NCI-H345 (cell line): ENCODE data around the gene ZNF787.
A peak's percentile ranks its signal among the peaks of the same experiment; 100 is the strongest.
"Not testable (repeated sequence)": the region's sequence is repeated elsewhere in the genome, so short reads cannot be mapped to it uniquely, and the experiment has no call there.

Experiments
- DNase-seq: peaks from one replicate; lab custom pipeline; 2025; lab: John Stamatoyannopoulos, UW

ZNF787 gene

DNA sequence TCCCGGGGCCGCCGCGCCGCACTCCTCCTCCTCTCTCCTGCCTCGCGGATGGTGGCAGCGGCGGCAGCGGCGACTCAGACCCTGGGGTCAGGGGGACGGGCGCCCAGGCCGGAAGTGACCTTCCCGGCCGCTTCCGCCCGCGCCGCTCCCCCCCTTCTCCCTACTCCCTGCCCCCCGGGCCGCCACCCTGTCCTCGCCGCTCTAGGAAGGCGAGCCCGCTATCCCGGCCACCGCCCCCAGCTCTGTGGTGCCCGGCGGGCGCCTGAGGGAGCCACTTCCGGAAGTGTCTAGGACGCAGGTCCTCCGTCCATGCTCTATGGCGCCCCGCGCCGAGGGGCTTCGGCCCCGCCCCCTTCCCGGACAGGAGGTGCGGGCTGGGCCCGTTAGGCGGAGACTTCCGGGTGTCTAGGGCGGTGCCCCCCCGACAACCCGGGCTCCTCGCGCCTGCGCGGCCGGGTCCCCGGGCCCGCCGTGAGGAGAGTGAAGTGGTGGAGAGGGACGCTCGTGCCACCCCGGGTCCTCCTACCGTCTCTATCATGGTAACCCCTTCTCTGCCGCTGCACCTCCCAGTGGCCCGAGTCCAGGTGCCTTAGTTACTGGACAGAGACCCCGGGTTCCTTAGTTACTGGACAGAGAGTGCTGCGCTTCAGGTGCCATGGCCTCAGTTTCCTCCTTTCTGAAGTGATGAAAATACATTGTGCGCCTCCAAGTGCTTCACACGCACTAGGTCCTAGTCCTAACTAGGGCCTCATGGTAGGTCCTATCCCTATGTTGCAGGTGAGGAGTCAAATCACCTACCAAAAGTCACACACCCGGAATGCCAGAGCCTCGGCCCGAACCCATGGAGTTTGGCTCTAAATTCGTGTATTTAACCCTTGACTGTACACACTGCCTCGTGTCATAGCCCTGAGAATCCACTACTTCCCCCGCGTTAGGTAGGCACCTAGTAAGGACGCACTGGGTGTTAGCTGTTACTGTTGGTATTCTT lies at the start of gene ZNF787:
TSS of gene ZNF787 (minus strand) at position 116 of the 988 bp plus-strand sequence. CDS start 18,078 bp downstream, outside the sequence.
- DNase-seq = peak; percentile 95

DNA sequence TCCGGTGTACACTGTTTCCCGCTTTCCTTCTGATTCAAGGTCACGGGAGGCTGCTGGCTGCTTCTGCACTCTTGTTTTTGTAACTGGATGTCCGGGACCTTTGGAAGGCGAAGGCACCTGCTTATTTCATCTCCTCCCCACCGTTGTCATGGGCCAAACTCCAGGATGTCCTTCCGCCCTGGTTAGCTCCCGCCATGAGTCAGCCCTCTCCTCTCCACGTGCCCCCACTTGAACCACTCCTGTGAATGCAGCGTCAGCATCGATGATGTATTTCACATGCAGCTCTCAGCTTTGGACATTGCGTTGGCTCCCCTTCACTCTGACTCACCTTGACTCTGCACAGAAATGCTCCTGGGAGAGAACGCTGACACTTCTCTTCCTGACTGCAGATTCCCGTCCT lies 49.2 kb upstream of the ZNF787 start:
- peak; percentile 13 for DNase-seq

DNA sequence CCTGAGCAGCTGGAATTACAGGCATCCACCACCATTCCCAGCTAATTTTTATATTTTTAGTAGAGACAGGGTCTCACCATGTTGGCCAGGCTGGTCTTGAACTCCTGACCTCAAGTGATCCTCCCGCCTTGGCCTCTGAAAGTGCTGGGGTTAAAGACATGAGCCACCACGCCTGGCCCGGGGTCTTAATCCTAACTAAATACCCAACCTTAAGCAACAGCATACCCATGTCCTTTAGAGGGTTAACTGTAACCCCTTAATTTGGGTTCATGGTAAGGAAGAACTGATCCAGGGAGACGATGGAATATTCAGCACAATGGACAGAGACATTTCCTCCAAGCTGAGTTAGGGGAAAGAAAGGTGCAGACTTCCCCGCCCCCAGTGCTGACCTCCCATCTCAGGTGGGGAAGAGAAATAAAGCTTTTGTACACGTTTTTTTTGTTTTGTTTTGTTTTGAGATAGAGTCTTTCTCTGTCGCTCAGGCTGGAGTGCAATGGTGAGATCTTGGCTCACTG lies 46.0 kb upstream of the ZNF787 start:
- DNase-seq = no peak

DNA sequence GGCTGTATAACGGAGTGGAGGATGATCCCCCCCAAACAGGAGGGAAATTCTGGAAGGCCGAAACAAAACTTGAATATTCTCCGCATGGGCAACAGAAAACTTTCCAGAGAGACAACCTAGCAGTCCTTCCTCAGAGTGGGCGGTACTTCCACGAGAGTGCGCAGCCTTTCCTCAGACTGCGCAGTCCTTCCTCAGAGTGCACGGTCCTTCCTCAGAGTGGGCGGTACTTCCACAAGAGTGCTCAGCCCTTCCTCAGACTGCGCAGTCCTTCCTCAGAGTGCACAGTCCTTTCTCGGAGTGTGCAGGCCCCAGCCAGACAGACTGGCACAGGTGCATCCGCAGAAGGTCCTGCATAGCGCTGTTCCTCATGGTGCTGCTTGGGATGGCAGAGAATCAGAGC lies 42.0 kb upstream of the ZNF787 start:
- no peak for DNase-seq

DNA sequence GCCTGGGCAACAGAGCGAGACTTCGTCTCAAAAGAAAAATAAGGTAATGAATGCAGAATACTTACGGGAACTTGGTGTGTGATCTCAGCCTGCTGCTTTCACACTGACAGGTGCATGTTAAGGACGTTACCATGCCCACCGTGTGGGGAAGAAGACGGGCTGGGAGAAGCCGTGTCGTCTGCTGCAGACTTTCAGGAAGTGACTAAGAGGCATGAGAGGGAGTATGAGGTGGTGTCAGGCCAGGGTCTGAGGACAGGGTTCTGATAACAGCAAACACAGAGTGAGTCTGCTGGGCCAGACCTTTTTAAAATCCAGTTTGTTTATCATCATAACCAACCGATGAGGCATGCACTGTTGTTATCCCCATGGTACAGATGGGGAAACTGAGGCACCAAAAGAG lies 41.2 kb upstream of the ZNF787 start:
- DNase-seq = no peak

DNA sequence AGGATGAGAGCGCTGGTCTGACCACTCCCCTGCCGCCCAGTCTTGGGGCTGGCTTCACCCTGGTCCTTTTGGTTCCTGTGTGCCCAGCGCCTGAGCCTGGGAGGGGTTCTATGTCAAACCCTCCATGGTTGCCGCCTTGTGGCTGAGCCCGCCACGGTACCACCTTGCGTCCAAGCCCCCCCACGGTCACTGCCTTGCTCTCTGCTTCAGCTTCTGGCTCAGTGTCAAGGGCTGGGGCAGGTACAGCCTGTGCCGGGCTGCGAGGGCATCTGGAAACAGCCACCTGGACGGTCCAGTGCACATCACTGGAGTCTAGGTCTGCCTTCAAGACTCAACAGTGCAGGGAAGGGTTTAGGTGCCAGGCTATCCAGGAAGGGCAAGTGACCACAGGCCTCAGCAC lies 40.4 kb upstream of the ZNF787 start:
- no peak for DNase-seq

DNA sequence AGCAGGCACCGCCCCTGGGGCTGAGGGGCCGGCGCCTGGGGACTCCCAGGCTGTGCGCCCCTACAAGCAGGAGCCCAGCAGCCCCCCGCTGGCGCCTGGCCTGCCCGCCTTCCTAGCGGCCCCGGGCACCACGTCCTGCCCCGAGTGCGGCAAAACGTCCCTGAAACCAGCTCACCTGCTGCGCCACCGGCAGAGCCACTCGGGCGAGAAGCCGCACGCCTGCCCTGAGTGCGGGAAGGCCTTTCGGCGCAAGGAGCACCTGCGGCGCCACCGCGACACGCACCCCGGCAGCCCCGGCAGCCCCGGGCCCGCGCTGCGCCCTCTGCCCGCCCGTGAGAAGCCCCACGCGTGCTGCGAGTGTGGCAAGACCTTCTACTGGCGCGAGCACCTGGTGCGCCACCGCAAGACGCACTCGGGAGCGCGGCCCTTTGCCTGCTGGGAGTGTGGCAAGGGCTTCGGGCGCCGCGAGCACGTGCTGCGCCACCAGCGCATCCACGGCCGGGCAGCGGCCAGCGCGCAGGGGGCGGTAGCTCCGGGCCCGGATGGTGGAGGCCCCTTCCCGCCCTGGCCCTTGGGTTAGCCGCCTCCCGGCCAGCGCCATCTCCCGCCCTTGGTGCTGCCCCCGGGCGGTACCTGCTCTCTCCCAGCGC lies 38.7 kb upstream of the ZNF787 start:
- DNase-seq = no peak

DNA sequence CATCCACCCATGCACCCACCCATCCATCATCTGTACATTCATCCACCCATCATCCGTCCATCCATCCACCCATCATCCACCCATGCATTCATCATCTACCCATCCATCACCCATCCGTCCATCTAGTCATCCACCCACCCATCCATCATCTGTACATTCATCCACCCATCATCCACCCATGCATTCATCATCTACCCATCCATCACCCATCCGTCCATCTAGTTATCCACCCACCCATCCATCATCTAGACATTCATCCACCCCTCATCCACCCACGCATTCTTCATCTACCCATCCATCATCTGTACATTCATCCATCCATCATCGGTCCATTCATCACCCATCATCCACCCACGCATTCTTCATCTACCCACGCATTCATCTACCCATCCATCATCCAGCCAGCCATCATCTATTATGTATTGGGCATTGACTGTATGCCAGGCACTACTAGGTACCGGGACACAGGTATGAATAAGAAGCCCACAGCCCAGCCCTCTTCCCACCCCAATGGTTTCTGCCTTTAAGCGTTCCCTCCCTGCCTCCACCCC lies 38.0 kb upstream of the ZNF787 start:
- DNase-seq = no peak

DNA sequence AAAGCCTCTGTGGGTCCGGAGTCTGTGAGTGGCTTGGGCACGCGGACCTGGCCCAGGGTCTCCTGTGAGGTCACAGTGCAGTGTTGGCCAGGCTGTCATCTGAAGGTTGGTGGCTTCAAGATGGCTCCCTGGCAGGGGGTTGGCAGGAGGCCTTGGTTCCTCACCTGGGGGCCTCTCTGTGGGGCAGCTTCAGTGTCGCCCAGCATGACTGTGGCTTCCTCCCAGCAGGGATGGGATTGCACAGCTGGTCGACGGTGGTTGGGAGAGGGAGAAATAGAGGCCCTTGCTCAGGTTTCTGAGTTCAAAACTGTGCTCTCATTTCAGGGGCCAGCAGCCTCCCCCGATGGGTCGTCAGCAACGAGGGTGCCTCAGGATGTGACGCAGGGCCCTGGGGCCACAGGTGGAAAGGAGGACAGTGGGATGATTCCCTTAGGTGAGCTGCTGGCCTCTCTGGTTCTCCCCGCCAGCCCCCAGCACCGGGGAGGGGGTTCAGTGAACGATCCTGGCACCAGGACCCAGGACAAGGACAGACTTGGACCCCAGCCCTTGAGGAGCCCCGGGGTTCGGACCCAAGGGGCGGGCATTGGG lies 37.2 kb upstream of the ZNF787 start:
- DNase-seq = no peak

DNA sequence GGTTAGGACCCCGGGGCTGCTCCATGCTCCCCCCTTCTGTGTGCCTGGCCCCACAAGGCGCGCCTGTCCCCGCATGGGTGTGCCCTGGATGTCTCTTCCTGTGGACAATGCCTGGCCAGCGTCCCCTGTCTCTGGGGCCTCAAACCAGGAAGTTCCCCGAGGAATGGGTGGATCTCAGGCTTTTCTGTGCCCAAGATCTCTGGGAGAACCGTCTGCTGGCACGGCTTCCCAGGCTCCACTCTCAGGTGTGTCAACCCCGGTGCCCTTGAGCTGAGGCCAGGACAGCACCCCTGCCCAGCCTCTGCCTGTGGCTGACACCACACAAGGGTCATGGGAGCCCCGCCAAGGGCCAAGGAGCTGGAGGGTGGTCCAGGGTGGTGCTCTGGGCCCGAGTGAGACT lies 35.7 kb upstream of the ZNF787 start:
- no peak for DNase-seq

DNA sequence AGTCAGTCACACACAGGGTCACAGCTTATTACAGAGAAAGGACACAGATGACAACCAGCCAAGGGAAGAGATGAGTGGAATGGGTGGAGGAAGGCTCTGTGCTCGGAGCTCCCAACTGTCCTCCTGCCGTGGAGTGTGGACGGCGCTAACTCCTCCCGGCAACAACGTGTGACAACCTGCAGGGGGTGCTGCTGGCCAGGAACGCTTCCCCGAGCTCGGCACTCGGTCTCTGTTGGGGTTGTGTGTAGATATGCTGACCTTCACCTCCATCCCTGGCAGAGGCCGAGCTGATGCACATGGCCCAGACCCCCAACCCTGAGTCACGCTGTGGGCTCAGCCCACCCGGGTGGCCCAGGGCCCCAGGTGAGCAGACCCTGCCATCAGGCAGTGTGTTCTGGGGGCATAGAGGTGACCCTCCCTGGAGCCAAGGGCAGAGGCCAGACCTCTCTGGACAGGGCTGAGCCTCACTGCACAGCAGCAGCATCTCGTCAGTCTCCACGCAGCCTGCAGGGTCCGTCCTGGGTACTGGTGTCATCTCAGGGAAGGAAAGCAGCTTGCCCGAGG lies 34.1 kb upstream of the ZNF787 start:
- DNase-seq = no peak

DNA sequence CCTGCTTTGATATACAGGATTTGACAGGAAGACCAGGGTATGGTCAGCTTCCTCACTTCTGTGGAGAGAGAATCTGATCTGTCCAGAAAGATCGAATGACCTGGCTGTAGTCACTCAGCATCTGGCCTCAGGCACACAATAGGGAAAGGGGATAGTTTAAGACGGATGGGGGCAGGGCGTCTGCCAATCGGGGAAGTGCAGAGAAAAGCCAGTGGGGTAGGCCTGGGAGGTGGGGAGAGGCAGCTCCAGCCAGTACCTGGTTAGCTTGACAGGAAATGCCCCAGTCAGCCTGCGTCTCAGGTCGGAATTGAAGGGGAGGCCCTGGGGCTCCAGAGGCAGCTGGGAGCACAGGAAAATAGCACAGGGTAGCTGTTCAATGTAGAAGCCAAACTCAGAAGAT lies 32.4 kb upstream of the ZNF787 start:
- no peak for DNase-seq

DNA sequence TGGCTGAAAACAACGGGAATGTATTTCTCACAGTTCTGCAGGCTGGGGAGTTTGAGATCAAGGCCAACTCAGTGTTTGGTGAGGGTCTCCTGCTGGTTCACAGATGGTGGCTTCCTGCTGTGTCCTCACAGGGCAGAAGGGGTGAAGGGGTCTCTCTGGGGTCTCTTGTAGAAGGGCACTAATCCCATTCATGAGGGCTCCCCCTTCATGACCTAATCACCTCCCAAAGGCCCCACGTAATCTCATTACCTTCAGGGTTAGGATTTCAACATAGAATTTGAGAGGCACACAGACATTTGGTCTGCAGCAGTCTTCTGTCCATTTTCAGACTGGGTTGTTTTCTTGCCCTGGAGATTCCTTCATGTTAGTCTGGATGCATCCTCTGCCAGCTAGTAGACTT lies 31.5 kb upstream of the ZNF787 start:
- no peak for DNase-seq

DNA sequence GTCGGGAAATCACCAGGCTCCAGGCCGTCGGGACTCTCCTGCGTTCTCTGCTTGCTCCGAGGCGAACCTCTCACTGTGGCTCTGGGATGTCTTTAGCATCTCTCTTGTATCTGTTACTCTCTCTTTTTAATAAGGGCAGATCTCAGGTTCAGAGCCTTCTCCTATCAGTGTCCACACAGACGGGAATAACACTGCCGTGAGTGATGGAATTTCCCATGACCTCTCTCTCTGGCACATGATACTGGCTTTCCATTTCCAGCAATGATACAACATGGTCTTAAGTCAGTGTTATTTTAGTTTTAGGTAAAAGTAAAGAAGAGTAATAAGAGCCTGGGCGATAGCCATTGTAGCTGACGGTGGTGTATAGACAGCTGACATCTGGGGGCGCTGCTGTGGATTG lies 29.3 kb upstream of the ZNF787 start:
- no peak for DNase-seq

DNA sequence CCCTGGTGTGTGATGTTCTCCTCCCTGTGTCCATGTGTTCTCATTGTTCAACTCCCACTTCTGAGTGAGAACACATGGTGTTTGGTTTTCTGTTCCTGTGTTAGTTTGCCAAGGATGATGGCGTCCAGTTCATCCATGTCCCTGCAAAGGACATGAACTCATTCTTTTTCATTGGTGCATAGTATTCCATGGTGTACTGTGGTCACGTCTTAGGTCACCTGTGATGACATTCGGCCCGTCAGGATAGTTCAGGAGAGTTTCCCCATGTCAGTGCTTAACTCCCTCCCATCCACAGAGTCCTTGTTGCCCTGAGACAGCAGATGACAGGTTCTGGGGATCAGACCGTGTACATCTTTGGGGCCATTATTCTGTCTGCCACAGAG lies 28.6 kb upstream of the ZNF787 start:
- no peak for DNase-seq

DNA sequence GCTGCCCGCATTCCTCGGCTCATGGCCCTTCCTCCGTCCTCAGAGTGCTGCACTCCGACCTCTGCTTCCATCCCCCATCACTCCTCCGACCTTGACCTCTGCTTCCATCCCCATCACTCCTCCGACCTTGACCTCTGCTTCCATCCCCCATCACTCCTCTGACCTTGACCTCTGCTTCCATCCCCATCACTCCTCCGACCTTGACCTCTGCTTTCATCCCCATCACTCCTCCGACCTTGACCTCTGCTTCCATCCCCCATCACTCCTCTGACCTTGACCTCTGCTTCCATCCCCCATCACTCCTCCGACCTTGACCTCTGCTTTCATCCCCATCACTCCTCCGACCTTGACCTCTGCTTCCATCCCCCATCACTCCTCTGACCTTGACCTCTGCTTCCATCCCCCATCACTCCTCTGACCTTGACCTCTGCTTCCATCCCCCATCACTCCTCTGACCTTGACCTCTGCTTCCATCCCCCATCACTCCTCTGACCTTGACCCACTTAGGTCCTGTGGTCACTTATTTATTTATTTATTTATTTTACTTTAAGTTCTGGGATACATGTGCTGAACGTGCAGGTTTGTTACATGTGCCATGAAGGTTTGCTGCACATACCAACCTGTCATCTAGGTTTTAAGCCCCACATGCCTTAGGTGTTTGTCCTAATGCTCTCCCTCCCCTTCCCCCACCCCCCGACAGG lies 28.0 kb upstream of the ZNF787 start:
- not testable (repeated sequence) for DNase-seq

DNA sequence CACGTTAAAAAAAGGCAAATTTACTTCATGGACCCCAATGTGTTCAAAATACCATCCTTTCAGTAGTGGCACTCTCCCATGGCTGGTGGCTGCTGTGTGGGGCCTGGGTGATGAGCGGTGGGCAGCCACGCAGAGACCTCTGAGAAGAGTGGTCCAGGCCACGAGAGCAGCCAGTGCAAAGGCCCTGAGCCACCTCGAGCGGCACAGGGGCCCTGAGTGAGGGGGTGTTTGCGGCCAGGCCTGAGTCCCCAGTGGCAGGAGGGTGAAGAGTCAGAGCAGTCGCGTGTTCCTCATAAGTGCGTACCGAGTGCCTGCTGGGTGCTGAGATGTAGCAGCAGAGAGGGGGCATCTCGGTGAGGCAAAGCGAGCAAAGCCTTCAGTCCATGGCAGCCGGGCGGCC lies 27.0 kb upstream of the ZNF787 start:
- DNase-seq = no peak

DNA sequence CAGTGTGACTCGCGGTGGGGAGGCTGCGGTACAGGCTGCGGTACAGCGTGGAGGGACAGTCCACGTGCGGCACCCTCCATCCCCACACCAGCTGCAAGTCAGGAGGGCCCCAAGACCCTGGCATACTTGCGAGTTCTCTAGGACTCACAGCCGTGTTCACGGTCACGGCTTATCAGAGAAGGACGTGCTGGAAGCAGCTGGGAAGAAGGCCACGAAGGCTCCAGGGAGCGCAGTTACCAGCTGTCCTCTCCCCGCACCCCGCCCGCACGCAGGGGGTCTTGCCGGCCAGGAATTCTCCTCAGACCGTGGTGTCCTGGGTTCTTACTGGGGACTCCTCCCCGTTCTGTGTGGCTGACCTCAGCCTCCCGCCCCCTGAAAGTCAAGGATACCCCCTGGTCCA lies 26.2 kb upstream of the ZNF787 start:
- no peak for DNase-seq

DNA sequence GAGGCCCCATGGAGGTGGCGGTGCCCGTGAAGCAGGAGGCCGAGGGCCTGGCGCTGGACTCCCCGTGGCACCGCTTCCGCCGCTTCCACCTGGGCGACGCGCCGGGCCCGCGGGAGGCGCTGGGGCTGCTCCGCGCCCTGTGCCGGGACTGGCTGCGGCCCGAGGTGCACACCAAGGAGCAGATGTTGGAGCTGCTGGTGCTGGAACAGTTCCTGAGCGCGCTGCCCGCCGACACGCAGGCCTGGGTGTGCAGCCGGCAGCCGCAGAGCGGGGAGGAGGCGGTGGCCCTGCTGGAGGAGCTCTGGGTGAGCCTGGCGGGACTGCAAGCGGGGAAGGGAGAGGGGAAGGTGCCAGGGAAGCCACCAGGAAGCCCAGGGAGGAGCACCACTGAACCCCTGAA lies 25.8 kb upstream of the ZNF787 start:
- no peak for DNase-seq

DNA sequence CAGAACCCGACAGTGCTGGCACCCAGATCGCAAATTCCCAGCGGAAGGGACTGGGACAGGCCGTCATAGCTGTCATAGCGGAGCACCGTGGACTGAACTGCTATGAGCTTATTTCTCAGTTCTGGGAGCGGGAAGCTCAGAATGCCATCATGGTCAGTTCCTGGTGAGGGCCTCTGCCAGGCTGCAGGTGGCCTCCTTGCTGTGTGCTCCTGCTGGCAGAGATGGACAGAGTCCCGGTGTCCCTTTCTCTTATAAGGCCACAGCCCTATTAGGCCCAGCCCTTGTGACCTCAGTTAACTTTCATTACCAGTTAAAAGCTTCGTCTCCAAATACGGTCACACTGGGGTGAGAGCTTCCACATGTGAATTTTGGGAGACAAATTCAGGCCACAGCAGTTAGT lies 24.6 kb upstream of the ZNF787 start:
- DNase-seq = no peak

DNA sequence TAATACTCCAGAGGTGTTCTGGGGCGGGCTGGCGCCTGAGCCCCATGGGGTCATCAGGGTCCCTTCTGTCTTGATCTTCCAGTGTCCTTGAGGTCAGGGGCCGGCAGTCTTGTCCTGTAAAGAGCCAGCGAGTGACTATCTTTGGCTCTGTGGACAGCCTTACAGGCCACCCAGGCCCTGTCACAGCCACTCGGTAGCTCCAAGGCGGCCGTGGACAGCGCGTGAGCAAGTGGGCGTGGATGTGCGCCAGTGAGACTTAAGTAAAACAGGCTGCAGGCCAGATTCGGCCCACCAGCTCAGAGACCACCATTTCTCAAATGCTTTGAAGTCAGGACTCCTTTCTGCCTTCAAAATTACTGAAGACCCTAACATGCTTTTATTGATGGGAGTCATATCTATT lies 23.7 kb upstream of the ZNF787 start:
- DNase-seq = no peak

DNA sequence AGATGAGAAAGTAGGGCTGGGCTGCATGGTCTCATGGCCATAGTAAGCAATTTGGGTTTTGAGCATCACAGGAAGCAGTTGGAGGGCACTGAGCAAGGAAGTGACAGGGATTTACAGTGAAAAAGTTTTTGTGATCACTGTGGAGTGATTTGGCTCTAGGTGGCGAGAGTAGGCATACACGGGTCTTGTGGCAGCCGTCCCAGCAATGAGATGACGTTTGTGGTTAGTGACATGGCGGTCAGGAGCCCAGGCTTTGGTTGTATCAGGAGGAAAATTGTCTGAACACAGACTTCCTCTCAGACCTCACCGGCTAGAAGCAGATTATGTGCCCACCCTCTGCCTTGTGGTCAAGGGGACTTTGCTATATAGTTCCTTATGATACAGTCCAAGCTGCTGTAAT lies 23.3 kb upstream of the ZNF787 start:
- DNase-seq = no peak
